ENCODE results near the gene AANAT.

Gene AANAT

DNA sequence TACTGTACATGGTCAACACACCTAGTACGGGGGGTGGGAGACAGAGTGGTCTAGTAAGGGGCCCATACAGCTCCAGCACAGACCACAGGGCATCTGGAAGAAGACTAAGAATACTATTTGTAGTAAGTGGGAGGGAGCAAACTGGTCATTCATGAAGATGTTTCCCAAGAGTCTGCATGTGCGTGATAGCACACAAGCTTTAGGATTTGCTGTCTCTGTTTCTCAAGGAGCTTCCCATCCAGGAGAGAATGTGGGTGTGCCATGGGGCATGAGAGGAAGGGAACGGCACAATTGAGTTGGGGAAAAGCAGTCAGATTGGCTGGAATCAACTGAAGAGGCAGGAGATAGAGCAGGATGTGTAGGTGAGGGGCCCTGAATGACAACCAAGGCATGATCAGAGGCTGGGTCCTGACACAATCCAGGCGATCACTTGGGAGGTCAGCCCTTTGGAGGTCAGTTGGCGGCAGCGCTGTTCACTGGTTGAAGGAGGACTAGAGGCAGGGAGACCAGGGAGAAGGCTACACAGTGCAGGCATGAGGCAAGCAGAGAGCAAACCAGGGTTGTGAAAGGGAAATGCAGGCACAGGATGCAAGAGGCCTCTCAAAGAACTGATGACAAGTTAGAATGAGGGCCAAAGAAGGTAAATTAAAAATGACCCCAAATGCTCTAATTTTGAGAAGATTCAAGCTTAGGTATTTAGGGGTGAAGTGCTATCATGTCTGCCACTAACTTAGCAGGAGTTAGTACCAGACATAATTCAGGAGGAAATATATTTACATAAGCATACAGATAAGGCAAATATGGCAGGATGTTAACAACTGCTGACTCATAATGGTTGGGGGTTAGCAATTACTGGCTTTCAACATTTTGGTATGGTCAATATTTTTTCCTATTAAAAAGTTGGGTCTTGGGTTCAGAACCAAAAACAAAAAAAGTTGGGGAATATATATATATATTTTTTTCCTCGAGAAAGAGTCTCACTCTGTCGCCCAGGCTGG lies 24.8 kb upstream of the AANAT start:
- no peak for DNase-seq

- no peak for DNase-seq
Measured at GRCh38 chr17:76444518-76445311, 22.7 kb upstream of the AANAT start.

GRCh38 chr17:76445697-76446448 lies 21.5 kb upstream of the AANAT start:
- no peak for DNase-seq

DNA sequence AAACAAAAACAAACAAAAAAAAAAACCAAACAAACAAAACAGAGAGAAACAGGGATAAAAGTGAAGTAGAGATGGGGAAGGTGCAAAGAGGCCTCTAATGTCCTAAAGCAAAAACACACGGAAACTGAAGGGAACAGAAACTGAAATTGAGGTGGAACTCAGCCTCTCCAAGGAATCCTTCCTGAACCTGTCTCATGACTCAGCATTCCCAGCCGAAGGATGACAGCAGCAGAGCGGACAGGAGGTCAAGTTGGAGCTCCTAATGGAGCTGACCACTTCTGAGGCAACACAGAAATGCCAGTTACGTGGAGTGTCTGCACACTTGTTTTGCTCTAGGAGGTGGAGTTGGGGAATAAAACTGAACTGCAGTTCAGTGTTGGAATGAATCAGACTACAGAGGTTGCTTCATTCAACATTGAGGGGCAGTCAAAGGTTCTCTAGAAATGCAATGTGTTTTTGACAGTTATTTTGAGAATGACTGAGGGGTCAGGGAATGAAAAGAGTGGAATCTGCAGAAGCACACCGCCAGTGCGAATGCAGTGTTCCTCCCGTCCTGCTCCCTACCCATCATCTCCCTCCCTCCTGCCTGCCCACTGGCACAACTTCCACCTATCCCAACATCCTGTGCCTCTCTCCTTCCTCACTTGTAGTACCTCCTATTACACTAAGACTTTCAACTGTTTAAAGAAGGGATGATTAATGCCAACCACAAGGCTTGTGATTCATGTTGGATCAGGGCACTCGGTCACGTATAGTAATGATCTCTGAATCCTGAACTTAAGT lies 20.8 kb upstream of the AANAT start:
- DNase-seq, result no peak

- DNase-seq, result no peak
Measured at GRCh38 chr17:76447931-76448652, 19.3 kb upstream of the AANAT start.

- DNase-seq, result no peak
Measured at GRCh38 chr17:76449126-76449525, 18.3 kb upstream of the AANAT start.

- no peak for DNase-seq
Measured at GRCh38 chr17:76451506-76451905, 15.9 kb upstream of the AANAT start.

DNA sequence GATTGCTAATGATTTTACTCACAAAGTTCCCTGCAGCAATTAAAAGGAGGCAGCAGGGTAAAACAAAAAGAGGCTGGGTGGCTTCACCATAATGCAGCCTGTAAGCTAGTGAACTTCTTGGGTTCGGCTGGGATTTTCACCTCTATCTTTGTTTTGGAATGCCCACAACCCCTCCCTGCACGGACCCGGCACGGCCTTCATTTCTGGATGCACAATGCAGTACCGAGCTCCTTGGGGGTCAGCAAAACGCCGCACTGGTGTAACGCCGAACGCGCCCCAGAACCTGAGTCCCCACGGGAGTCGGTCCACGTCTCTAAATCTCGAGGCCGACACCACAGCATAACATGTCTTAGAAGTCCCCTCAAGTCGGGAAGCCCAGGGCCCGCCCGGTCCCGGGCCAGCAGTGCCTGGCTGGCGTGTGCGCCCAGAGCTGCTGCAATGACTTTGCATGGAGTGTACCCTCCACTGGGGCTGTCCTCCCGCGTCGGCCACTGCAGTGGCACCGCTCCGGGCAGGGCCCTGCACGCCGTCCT lies 15.2 kb upstream of the AANAT start:
- no peak for DNase-seq

- DNase-seq, result peak; percentile 96
Measured at GRCh38 chr17:76452660-76453430, 14.6 kb upstream of the AANAT start, which contains the start of gene UBE2O. Gene UBE2O, minus strand, starts transcription at chr17:76453152. Its CDS starts 11 bp downstream, at chr17:76453141.

- DNase-seq, result no peak
Measured at GRCh38 chr17:76453431-76453743, 14.0 kb upstream of the AANAT start.

GRCh38 chr17:76458580-76459490 lies 8.6 kb upstream of the AANAT start:
- no peak for DNase-seq

DNA sequence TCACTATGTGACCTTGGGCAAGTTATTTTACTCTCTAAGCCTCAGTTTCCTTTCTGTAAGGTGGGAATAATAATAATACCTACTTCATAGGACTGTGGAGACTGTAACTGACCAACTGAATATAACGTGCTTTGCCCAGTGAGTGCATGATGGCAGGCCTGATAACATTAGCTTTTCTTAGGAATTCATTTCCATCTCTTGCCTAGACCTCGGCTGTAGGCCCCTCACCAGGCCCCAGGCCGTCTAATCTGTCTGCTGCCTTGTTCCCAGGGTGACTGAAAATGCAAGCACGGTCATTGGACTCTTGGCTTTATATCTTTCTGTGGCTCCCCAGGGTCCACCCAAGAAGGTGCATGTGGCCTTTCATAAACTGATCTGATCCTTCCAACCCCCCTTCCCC lies 7.7 kb upstream of the AANAT start:
- no peak for DNase-seq

- no peak for DNase-seq
Measured at GRCh38 chr17:76461765-76462555, 5.4 kb upstream of the AANAT start.

- no peak for DNase-seq
Measured at GRCh38 chr17:76462556-76463290, 4.7 kb upstream of the AANAT start.

- no peak for DNase-seq
Measured at GRCh38 chr17:76466775-76467130, 650 bp upstream of the AANAT start.

DNA sequence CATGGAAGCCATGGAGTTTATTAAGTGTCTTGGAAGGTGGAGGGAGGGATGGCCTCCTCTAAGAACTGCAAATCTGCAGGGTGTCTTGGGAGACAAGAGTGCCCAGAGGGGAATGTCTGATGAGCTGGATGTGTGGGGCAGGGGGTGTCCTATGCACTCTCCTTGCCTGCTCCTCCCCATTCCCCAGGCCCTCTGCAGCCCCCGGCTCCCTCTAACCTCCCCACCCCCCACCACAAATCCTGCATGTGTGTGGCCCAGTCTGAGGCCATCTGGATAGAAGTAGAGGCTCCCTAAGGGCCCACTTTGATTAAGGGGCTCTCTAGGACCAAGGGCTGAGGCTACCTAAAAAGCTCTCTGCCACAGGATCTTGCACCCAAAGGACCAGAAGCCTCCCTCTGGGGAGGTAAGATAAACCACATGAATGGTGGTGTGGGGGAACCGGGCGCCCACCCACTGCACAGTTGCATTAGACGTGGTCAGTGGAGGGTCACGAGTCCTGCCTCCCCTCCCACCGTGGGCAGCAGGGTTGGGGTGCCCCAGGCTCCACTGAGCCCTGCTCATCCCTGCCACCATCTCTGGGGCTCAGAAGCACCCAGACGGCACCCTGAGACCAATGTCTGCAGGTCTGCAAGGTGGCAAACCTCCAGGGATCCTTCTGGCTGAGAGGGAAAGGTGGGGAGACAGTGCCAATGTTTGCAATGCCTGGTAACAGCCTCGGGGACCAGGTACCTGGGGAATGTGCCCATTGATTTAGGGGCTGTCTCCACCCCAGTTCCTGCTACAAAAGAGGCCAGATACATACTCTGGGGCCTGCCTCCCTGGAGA lies 618 bp downstream of the AANAT start:
- DNase-seq, result no peak

DNA sequence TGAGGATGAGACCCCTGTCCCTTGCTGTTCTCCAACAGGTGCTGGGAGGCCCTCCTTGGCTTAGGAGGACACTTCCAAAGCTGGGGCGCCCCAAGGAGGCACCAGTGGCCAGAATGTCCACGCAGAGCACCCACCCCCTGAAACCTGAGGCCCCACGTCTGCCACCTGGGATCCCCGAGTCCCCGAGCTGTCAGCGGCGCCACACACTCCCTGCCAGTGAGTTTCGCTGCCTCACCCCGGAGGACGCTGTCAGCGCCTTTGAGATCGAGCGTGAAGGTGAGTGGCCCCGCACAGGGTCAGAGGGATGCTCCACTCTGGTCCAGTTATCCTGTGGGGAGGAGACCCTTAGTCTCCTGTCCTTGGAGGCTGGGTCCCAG lies 1.2 kb downstream of the AANAT start:
- DNase-seq, result no peak

Data from activated CD8-positive, alpha-beta memory T cell treated with anti-CD3 and anti-CD28 coated beads for 24 hours (primary cell).